Inflammatory macrophage treated with lipopolysaccharide for 1 hour (primary cell): ENCODE measurements around the gene OTOF.

Experiments used
- DNase-seq, 2 donors: peaks; one replicate each; pipeline ENCODE4 v3.0.0-alpha.2; 2020 to 2022

OTOF gene

GRCh38 chr2:26444236-26444635 lies 33.7 kb downstream of the OTOF start:
- no peak for DNase-seq

DNA sequence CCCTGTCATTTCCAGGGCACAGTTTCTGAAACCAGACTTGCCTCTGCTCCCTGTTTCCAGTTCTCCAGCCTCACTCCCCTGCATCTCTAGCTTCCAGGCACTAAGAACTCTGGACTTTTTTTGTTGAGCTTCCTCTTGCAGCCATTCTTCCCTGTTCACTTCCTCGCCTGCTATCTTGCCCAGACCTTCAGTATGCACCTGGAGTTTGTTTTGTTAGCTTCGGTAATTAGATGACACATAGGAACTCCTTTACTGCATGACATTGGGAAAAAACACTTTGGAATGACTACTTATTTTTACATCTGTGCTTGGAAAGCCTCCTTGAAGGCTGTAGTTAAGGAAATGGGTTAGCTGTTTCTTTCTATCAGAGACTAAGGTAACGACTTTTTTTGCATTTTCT lies 35.2 kb downstream of the OTOF start:
- DNase-seq: no peak

GRCh38 chr2:26442301-26442700 lies 35.6 kb downstream of the OTOF start:
- no peak for DNase-seq

GRCh38 chr2:26438926-26439325 lies 39.0 kb downstream of the OTOF start:
- DNase-seq: no peak

- DNase-seq: no peak
Measured at GRCh38 chr2:26438526-26438925, 39.4 kb downstream of the OTOF start.

DNA sequence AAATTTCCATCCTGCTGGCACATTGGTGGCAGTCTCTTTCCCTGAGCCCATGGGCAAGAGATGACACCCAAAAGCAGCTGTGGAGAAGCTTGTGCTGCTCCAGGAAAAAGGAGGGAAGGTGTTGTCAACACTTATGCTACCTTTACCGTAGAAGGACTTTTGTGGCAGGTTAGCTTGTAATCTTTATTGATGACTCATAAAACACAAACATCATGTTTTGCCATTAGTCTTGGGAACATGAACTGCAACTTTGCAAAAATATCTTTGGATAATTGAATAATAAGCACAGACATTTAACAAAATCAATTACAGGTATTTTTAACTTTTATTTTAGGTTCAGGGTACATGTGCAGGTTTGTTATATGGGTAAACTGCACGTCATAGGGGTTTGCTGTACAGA lies 42.8 kb downstream of the OTOF start:
- no peak for DNase-seq

- DNase-seq: no peak
Measured at GRCh38 chr2:26432859-26433258, 45.1 kb downstream of the OTOF start.

- DNase-seq: no peak
Measured at GRCh38 chr2:26432363-26432762, 45.6 kb downstream of the OTOF start.

DNA sequence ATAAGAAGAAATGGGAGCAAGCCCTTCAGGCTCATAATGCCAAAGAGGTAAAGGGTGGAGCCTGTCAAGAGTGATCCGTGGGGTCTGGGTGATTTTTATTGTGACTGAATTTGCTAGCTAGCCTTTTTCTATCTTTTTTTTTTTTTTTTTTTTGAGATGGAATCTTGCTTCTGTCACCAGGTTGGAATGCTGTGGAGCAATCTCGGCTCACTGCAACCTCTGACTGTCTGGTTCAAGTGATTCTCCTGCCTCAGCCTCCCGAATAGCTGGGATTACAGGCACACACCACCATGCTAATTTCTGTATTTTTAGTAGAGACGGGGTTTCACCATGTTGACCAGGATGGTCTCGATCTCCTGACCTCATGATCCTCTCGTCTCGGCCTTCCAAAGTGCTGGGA lies 47.1 kb downstream of the OTOF start:
- no peak for DNase-seq

DNA sequence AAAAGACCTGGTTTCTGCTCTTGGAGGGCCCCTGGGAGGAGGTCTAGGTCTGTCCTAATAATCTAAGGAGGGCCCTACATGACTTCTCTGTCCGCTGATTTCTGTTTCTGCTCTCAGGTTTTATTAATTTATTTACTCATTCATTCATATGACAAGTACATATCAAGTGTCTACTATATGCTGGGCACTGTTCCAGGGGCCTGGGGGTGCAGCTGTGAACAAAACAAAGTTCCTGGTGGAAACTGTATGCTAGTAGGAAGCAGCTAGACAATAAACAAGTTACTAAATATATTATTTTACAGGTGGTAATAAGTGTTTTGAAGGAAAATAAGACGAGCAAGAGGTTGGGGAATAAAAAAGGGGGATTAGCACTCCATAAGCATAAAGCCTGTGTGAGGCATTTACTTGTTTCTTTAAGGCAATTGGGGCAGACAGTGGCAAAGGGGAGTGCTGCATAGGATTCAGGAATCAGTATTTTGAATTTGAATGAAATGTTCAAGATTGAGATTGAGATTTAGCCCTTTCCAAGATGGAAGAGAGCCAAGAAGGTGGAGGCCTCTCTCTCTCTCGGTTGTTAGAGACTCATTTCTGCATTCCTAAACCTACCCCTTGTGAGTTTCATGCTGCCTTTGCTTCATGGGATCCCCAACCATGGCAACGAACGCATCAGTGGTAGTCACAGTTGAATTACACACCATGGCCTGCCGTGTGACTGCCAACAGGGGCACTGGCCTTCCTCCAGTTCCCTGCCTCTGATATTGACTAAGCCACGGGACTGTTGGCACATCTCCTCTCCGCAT lies 47.9 kb downstream of the OTOF start:
- DNase-seq: no peak

GRCh38 chr2:26428846-26429245 lies 49.1 kb downstream of the OTOF start:
- DNase-seq: no peak

DNA sequence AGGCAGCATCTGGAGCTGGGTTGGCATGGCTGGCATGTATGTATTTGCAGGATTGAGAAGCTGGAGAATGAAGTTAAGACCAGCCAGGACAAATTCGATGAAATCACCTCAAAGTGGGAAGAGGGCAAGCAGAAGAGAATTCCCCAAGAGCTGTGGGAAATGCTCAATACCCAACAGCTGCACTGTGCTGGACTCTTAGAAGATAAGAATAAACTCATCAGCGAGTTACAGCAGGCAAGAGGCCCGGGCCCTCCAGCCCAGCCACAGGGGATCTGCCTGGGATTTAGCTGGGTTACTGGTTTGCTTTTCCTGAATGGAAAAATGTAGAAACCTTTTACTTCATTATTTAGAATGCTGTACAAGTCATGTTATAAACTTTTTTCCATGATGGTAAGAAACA lies 53.7 kb downstream of the OTOF start:
- no peak for DNase-seq

- DNase-seq: no peak
Measured at GRCh38 chr2:26423750-26424149, 54.2 kb downstream of the OTOF start.

GRCh38 chr2:26422947-26423629 lies 54.8 kb downstream of the OTOF start:
- no peak for DNase-seq

GRCh38 chr2:26421961-26422360 lies 56.0 kb downstream of the OTOF start:
- no peak for DNase-seq

GRCh38 chr2:26414311-26414710 lies 63.6 kb downstream of the OTOF start:
- DNase-seq: peak; percentile 8 to 48

- peak; percentile 87 to 91 for DNase-seq
Measured at GRCh38 chr2:26412091-26412673, 65.7 kb downstream of the OTOF start.

- DNase-seq: no peak
Measured at GRCh38 chr2:26411419-26411818, 66.5 kb downstream of the OTOF start.

DNA sequence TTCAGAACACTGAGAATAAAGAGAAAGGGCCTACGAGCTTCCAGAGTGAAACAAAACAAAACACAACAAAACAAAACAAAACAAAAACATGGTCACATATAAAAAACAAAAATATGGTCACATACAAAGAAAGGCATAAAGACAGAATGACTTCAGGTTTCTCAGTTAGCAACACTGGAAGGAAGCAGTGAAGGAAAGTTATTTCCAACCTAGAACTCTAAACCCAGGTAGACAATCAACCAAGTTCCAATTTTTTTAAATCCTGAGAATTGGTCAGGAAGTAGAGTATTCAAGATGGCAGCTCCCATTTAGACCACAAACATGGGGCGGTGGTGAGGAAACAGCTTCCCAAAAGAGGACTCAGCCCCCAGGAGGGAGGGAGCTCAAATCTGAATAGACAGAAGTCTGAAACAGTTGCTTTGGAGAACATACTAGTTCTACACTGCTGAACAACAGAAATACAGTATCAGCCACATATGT lies 67.1 kb downstream of the OTOF start:
- peak; percentile 8 to 19 for DNase-seq

DNA sequence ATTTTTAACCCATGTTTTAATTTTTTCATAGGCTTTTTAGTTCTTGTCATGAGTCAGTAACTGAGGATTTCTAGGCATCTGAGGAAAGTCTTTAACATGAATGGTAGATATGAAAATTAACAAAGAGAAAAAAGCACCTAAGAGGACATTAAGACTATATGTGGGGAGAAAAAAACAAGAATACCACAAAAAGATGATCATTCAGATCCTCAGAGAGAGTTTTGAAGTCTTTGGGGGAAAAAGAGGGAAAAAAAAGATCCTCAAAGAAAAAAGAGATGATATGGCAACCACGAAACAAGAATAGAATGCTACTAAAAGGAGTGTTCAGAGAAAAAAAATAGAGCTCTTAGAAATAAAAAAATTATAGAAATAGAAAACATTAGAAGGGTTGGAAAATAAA lies 68.1 kb downstream of the OTOF start:
- DNase-seq: no peak

DNA sequence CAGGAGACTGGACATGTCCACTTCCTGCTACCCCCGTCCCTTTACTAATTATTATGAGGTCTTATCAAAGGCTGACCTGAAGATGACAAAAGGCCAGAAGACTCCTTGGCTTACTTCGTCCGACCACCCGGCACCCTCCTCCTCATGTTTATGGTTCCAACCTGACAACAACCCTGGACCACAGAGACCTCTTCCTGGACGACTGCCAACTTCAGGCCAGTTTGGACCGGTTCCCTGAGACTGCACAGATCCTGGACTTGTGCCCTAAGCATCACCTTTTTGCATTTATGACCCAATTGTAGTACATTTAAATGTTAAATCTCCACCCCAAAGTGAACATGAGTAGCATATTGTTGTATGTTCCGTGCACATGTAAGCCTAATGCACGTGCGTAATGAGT lies 70.4 kb downstream of the OTOF start:
- DNase-seq: no peak
